ENCODE measurements around the gene C2orf80. TPM values are rescaled to one million over a fixed set of nuclear protein-coding genes. Genes with fewer than 3 reads are reported as not detected.

C2orf80 gene
- total and polyA plus RNA-seq, 2 experiments from 2014 or later = 0.92 TPM; not detected in 1

DNA sequence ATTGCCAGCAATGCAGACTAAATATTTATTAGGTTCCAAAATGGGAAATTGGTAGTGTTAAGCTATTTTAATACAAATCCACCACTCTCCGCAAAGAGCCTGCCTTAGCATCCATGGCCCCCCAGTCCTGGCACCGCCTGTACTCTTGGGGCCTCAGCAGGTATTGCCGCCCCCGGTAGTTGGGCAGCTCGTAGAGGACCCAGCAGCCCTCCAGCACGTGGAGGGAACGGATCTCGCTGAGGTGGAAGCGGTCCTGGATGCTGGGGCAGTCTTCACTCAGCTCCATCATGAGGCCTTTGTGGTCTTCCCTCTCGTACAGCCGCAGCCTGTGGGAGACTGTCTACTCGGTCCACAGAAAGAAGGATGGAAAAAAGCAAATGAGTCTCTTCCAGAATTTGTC is 61.7 kb downstream of the C2orf80 start:
- Histone ChIP-seq H3K4me1 (ENCODE audit: insufficient read depth) (peaks cover 9% of the 10 kb centered on the region; the same call in 1 of the 2 replicates), H3K4me3 (no peak overlapping the region), H3K27me3 (ENCODE audit: insufficient read depth) (no peaks in the 10 kb centered on the region), H3K27ac (ENCODE audit: low read depth) (no peak overlapping the region), H3F3A (replicated peaks; ENCODE audit: low read depth) (no peaks in the 10 kb centered on the region), H3K36me3 (ENCODE audit: insufficient read depth) (no peaks in the 10 kb centered on the region), H2AFZ (peak overlapping the region; percentile 67; the same call in 1 of the 2 replicates), H3K79me2 (replicated peaks; ENCODE audit: insufficient read depth) (no peaks in the 10 kb centered on the region), H4K20me1 (replicated peaks; ENCODE audit: insufficient read depth) (no peaks in the 10 kb centered on the region), H3K4me2 (no peak overlapping the region), H3K9me2 (ENCODE audit: insufficient read depth) (no peaks in the 10 kb centered on the region)
- ATAC-seq (no peak), DNase-seq (ENCODE audit: low spot score) (no peak)
- Mint-ChIP-seq H3K4me3 (no peak overlapping the region), H3K27me3 (ENCODE audit: insufficient read depth, low read depth, poor library complexity) (peaks cover 17% of the 10 kb centered on the region), H3K36me3 (ENCODE audit: low read depth) (no peaks in the 10 kb centered on the region), H3K27ac (no peak overlapping the region), H3K4me1 (peaks cover 16% of the 10 kb centered on the region), H3K9me3 (no peaks in the 10 kb centered on the region)
- TF ChIP-seq JUNB (IDR thresholded peaks at IDR 0.05; ENCODE audit: unreplicated experiment) (no peak), ZNF114 (CRISPR knock-in tag; IDR thresholded peaks at IDR 0.05) (no peak)

DNA sequence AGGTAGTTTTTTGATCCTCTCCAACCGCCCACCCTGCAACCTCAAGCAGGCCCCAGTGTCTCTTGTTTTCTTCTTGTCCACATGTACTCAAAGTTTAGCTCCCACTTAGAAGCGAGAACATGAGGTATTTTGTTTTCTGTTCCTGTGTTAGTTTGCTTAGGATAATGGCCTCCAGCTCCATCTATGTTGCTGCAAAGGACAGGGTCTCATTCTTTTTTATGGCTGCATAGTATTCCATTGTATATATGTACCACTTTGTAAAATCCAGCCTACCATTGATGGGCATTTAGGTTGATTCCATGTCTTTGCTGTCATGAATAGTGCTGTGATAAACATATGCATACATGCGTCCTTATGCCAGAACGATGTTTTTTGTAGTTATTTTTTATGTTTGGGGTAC is 62.7 kb downstream of the C2orf80 start:
- DNase-seq (ENCODE audit: low spot score) = no peak
- Histone ChIP-seq H3K4me1 (ENCODE audit: insufficient read depth) (peaks cover 9% of the 10 kb centered on the region; the same call in 1 of the 2 replicates), H3K4me3 (no peak overlapping the region), H3K79me2 (replicated peaks; ENCODE audit: insufficient read depth) (no peaks in the 10 kb centered on the region), H3K36me3 (ENCODE audit: insufficient read depth) (no peaks in the 10 kb centered on the region), H3F3A (replicated peaks; ENCODE audit: low read depth) (no peaks in the 10 kb centered on the region), H2AFZ (no peak overlapping the region), H3K4me2 (no peak overlapping the region), H4K20me1 (replicated peaks; ENCODE audit: insufficient read depth) (no peaks in the 10 kb centered on the region), H3K9me2 (ENCODE audit: insufficient read depth) (no peaks in the 10 kb centered on the region), H3K27ac (ENCODE audit: low read depth) (no peak overlapping the region), H3K27me3 (ENCODE audit: insufficient read depth) (no peaks in the 10 kb centered on the region)
- Mint-ChIP-seq H3K9me3 (no peaks in the 10 kb centered on the region), H3K27ac (no peak overlapping the region), H3K27me3 (ENCODE audit: insufficient read depth, low read depth, poor library complexity) (peaks cover 16% of the 10 kb centered on the region), H3K36me3 (ENCODE audit: low read depth) (no peaks in the 10 kb centered on the region), H3K4me3 (no peak overlapping the region), H3K4me1 (peaks cover 16% of the 10 kb centered on the region)
- ATAC-seq = no peak
- TF ChIP-seq POLR2AphosphoS5 (IDR thresholded peaks at IDR 0.05; ENCODE audit: low read depth) = no peak
- TF ChIP-seq, protein P1, sequence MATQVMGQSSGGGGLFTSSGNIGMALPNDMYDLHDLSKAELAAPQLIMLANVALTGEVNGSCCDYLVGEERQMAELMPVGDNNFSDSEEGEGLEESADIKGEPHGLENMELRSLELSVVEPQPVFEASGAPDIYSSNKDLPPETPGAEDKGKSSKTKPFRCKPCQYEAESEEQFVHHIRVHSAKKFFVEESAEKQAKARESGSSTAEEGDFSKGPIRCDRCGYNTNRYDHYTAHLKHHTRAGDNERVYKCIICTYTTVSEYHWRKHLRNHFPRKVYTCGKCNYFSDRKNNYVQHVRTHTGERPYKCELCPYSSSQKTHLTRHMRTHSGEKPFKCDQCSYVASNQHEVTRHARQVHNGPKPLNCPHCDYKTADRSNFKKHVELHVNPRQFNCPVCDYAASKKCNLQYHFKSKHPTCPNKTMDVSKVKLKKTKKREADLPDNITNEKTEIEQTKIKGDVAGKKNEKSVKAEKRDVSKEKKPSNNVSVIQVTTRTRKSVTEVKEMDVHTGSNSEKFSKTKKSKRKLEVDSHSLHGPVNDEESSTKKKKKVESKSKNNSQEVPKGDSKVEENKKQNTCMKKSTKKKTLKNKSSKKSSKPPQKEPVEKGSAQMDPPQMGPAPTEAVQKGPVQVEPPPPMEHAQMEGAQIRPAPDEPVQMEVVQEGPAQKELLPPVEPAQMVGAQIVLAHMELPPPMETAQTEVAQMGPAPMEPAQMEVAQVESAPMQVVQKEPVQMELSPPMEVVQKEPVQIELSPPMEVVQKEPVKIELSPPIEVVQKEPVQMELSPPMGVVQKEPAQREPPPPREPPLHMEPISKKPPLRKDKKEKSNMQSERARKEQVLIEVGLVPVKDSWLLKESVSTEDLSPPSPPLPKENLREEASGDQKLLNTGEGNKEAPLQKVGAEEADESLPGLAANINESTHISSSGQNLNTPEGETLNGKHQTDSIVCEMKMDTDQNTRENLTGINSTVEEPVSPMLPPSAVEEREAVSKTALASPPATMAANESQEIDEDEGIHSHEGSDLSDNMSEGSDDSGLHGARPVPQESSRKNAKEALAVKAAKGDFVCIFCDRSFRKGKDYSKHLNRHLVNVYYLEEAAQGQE (IDR thresholded peaks at IDR 0.05; ENCODE audit: unreplicated experiment) = no peak
- TF ChIP-seq ZNF114 (CRISPR knock-in tag; IDR thresholded peaks at IDR 0.05) = no peak
- TF ChIP-seq, protein P2, sequence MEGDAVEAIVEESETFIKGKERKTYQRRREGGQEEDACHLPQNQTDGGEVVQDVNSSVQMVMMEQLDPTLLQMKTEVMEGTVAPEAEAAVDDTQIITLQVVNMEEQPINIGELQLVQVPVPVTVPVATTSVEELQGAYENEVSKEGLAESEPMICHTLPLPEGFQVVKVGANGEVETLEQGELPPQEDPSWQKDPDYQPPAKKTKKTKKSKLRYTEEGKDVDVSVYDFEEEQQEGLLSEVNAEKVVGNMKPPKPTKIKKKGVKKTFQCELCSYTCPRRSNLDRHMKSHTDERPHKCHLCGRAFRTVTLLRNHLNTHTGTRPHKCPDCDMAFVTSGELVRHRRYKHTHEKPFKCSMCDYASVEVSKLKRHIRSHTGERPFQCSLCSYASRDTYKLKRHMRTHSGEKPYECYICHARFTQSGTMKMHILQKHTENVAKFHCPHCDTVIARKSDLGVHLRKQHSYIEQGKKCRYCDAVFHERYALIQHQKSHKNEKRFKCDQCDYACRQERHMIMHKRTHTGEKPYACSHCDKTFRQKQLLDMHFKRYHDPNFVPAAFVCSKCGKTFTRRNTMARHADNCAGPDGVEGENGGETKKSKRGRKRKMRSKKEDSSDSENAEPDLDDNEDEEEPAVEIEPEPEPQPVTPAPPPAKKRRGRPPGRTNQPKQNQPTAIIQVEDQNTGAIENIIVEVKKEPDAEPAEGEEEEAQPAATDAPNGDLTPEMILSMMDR (conservative IDR thresholded peaks at IDR 0.05; ENCODE audit: low read depth in 2 of 2) = no peak
- TF ChIP-seq EZH2phosphoT487 (IDR thresholded peaks at IDR 0.05; ENCODE audit: unreplicated experiment) = no peak
- TF ChIP-seq, protein P3, sequence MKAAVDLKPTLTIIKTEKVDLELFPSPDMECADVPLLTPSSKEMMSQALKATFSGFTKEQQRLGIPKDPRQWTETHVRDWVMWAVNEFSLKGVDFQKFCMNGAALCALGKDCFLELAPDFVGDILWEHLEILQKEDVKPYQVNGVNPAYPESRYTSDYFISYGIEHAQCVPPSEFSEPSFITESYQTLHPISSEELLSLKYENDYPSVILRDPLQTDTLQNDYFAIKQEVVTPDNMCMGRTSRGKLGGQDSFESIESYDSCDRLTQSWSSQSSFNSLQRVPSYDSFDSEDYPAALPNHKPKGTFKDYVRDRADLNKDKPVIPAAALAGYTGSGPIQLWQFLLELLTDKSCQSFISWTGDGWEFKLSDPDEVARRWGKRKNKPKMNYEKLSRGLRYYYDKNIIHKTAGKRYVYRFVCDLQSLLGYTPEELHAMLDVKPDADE (IDR thresholded peaks at IDR 0.05) = no peak
- TF ChIP-seq, protein P4, sequence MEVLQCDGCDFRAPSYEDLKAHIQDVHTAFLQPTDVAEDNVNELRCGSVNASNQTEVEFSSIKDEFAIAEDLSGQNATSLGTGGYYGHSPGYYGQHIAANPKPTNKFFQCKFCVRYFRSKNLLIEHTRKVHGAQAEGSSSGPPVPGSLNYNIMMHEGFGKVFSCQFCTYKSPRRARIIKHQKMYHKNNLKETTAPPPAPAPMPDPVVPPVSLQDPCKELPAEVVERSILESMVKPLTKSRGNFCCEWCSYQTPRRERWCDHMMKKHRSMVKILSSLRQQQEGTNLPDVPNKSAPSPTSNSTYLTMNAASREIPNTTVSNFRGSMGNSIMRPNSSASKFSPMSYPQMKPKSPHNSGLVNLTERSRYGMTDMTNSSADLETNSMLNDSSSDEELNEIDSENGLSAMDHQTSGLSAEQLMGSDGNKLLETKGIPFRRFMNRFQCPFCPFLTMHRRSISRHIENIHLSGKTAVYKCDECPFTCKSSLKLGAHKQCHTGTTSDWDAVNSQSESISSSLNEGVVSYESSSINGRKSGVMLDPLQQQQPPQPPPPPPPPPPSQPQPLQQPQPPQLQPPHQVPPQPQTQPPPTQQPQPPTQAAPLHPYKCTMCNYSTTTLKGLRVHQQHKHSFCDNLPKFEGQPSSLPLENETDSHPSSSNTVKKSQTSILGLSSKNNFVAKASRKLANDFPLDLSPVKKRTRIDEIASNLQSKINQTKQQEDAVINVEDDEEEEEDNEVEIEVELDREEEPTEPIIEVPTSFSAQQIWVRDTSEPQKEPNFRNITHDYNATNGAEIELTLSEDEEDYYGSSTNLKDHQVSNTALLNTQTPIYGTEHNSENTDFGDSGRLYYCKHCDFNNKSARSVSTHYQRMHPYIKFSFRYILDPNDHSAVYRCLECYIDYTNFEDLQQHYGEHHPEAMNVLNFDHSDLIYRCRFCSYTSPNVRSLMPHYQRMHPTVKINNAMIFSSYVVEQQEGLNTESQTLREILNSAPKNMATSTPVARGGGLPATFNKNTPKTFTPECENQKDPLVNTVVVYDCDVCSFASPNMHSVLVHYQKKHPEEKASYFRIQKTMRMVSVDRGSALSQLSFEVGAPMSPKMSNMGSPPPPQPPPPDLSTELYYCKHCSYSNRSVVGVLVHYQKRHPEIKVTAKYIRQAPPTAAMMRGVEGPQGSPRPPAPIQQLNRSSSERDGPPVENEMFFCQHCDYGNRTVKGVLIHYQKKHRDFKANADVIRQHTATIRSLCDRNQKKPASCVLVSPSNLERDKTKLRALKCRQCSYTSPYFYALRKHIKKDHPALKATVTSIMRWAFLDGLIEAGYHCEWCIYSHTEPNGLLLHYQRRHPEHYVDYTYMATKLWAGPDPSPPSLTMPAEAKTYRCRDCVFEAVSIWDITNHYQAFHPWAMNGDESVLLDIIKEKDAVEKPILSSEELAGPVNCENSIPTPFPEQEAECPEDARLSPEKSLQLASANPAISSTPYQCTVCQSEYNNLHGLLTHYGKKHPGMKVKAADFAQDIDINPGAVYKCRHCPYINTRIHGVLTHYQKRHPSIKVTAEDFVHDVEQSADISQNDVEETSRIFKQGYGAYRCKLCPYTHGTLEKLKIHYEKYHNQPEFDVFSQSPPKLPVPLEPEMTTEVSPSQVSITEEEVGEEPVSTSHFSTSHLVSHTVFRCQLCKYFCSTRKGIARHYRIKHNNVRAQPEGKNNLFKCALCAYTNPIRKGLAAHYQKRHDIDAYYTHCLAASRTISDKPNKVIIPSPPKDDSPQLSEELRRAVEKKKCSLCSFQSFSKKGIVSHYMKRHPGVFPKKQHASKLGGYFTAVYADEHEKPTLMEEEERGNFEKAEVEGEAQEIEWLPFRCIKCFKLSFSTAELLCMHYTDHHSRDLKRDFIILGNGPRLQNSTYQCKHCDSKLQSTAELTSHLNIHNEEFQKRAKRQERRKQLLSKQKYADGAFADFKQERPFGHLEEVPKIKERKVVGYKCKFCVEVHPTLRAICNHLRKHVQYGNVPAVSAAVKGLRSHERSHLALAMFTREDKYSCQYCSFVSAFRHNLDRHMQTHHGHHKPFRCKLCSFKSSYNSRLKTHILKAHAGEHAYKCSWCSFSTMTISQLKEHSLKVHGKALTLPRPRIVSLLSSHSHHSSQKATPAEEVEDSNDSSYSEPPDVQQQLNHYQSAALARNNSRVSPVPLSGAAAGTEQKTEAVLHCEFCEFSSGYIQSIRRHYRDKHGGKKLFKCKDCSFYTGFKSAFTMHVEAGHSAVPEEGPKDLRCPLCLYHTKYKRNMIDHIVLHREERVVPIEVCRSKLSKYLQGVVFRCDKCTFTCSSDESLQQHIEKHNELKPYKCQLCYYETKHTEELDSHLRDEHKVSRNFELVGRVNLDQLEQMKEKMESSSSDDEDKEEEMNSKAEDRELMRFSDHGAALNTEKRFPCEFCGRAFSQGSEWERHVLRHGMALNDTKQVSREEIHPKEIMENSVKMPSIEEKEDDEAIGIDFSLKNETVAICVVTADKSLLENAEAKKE (CRISPR knock-in tag; IDR thresholded peaks at IDR 0.05) = no peak
- no peak for TF ChIP-seq CREB1 (CRISPR knock-in tag; IDR thresholded peaks at IDR 0.05; ENCODE audit: low read depth)
- no peak for TF ChIP-seq NANOG (IDR thresholded peaks at IDR 0.05; ENCODE audit: borderline replicate concordance)

All from GM23338 (cell line).